ENCODE data around the gene MOAP1. TPM values are rescaled to one million over a fixed set of nuclear protein-coding genes. Genes with fewer than 3 reads are reported as not detected.

Gene MOAP1
- total RNA-seq, 1 experiment from 2014 or later, result 18.1 TPM

GRCh38 chr14:93206793-93207467, 22.2 kb upstream of the MOAP1 start, which contains the start of the genes GON7 and UBR7 (continued):
- TF ChIP-seq, protein P1, sequence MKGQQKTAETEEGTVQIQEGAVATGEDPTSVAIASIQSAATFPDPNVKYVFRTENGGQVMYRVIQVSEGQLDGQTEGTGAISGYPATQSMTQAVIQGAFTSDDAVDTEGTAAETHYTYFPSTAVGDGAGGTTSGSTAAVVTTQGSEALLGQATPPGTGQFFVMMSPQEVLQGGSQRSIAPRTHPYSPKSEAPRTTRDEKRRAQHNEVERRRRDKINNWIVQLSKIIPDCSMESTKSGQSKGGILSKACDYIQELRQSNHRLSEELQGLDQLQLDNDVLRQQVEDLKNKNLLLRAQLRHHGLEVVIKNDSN (CRISPR knock-in tag; IDR thresholded peaks at IDR 0.05), result no peak
- no peak for TF ChIP-seq KAT7 (CRISPR knock-in tag; IDR thresholded peaks at IDR 0.05; ENCODE audit: borderline replicate concordance)

- H3K27ac Mint-ChIP-seq, result no peak overlapping the region
- 0 out of 2 replicates have a peak, but pooled peaks cover 6% of the 10 kb centered on the region for H3K4me1 Mint-ChIP-seq
- ATAC-seq, result no peak
- TF ChIP-seq SMAD3 (CRISPR knock-in tag; IDR thresholded peaks at IDR 0.05; ENCODE audit: borderline replicate concordance), result no peak
- TF ChIP-seq IRF2 (CRISPR knock-in tag; IDR thresholded peaks at IDR 0.05; ENCODE audit: borderline replicate concordance, low read depth), result no peak
- TF ChIP-seq MYBL2 (CRISPR knock-in tag; IDR thresholded peaks at IDR 0.05), result no peak
- no peak for TF ChIP-seq SP1 (CRISPR knock-in tag; conservative IDR thresholded peaks at IDR 0.05)
- no peak for TF ChIP-seq CREM (CRISPR knock-in tag; IDR thresholded peaks at IDR 0.05)
- TF ChIP-seq, protein P2, sequence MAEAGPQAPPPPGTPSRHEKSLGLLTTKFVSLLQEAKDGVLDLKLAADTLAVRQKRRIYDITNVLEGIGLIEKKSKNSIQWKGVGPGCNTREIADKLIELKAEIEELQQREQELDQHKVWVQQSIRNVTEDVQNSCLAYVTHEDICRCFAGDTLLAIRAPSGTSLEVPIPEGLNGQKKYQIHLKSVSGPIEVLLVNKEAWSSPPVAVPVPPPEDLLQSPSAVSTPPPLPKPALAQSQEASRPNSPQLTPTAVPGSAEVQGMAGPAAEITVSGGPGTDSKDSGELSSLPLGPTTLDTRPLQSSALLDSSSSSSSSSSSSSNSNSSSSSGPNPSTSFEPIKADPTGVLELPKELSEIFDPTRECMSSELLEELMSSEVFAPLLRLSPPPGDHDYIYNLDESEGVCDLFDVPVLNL (CRISPR knock-in tag; IDR thresholded peaks at IDR 0.05; ENCODE audit: borderline replicate concordance, low read depth), result no peak
- no peak for TF ChIP-seq RELA (CRISPR knock-in tag; IDR thresholded peaks at IDR 0.05; ENCODE audit: borderline replicate concordance)
- DNase-seq (ENCODE audit: low spot score), result no peak
- no peaks in the 10 kb centered on the region for H3K9me3 Mint-ChIP-seq
- H3K36me3 Mint-ChIP-seq, result 0 out of 2 replicates have a peak, but pooled peaks cover 3% of the 10 kb centered on the region
- ChIA-PET CTCF (interaction anchor here (0.7 to 1.0 kb wide), 2 partner anchors 17 to 18 kb away, joined by 4 read pairs; partner anchors contain the start of gene MOAP1), POLR2A (interaction anchor here (0.8 kb wide), 1 partner anchor 10 kb away, joined by 3 read pairs; no protein-coding TSS in a partner anchor)
- no peak overlapping the region for H3K4me3 Mint-ChIP-seq
- H3K27me3 Mint-ChIP-seq (ENCODE audit: low read depth), result no peaks in the 10 kb centered on the region
Observed at GRCh38 chr14:93201155-93201704, 16.5 kb upstream of the MOAP1 start.

DNA sequence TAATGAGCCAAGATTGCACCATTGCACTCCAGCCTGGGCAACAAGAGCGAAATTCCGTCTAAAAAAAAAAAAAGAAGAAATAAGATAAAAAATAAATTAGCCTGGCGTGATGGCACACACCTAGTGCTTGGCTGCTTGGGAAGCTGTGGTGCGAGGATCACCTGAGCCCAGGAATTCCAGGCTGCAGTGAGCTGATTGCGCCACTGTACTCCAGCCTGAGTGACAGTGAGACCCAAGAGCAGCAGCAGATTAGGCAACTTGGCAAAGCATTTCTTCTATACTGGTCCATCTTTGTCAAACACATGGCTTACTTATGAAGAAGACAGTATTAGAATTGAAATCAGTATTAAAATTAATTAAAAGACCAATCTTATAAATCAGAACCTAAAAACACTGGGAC, 15.9 kb upstream of the MOAP1 start:
- Mint-ChIP-seq H3K9me3 (no peaks in the 10 kb centered on the region), H3K27ac (no peak overlapping the region), H3K4me3 (no peak overlapping the region), H3K4me1 (0 out of 2 replicates have a peak, but pooled peaks cover under 1% of the 10 kb centered on the region), H3K27me3 (ENCODE audit: low read depth) (no peaks in the 10 kb centered on the region), H3K36me3 (0 out of 2 replicates have a peak, but pooled peaks cover 3% of the 10 kb centered on the region)
- no peak for TF ChIP-seq MXD4 (CRISPR knock-in tag; IDR thresholded peaks at IDR 0.05; ENCODE audit: borderline replicate concordance)
- TF ChIP-seq E2F5 (CRISPR knock-in tag; IDR thresholded peaks at IDR 0.05), result no peak
- TF ChIP-seq, protein P3, sequence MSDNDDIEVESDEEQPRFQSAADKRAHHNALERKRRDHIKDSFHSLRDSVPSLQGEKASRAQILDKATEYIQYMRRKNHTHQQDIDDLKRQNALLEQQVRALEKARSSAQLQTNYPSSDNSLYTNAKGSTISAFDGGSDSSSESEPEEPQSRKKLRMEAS (CRISPR knock-in tag; IDR thresholded peaks at IDR 0.05), result no peak
- no peak for DNase-seq (ENCODE audit: low spot score)
- ChIA-PET POLR2A (interaction anchor here (0.7 to 0.8 kb wide), 2 partner anchors 9 to 108 kb away, joined by 3 read pairs; no protein-coding TSS in a partner anchor), CTCF (interaction anchor here (0.7 to 1.1 kb wide), 3 partner anchors 16 to 19 kb away, joined by 3 to 4 read pairs (median 4); partner anchors contain the start of gene MOAP1)
- ATAC-seq, result no peak; the same call in 1 of the 2 replicates

DNA sequence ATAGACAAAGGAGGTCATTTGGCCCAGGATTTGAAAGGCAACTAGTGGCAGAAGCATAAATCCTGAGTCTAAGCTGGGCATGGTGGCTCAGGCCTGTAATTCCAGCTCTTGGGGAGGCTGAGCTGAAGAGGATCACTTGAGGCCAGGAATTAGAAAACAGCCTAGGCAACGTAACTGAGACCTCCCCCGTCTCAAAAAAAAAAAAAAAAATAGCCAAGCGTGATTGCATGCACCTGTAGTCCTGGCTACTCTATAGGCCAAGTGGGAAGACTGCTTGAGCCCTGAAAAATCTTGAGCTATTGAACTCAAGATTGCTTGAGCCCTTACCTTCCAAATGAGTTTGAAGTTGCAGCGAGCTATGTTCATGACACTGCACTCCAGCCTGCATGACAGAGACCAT, 14.3 kb upstream of the MOAP1 start:
- no peaks in the 10 kb centered on the region for H3K36me3 Mint-ChIP-seq
- no peak for ATAC-seq
- H3K4me3 Mint-ChIP-seq, result no peak overlapping the region
- no peaks in the 10 kb centered on the region for H3K27me3 Mint-ChIP-seq (ENCODE audit: low read depth)
- H3K9me3 Mint-ChIP-seq, result no peaks in the 10 kb centered on the region
- no peaks in the 10 kb centered on the region for H3K4me1 Mint-ChIP-seq
- no peak overlapping the region for H3K27ac Mint-ChIP-seq
- ChIA-PET POLR2A (interaction anchor here (0.8 kb wide), 1 partner anchor 15 kb away, joined by 4 read pairs; no protein-coding TSS in a partner anchor), CTCF (interaction anchor here (0.7 to 2.8 kb wide), 2 partner anchors 8 to 153 kb away, joined by 3 to 14 read pairs; partner anchors contain the start of genes GON7 and UBR7)
- DNase-seq (ENCODE audit: low spot score), result no peak
- TF ChIP-seq PRRX2 (CRISPR knock-in tag; IDR thresholded peaks at IDR 0.05), result no peak
- no peak for TF ChIP-seq NR1H2 (CRISPR knock-in tag; IDR thresholded peaks at IDR 0.05)
- TF ChIP-seq, protein P4, sequence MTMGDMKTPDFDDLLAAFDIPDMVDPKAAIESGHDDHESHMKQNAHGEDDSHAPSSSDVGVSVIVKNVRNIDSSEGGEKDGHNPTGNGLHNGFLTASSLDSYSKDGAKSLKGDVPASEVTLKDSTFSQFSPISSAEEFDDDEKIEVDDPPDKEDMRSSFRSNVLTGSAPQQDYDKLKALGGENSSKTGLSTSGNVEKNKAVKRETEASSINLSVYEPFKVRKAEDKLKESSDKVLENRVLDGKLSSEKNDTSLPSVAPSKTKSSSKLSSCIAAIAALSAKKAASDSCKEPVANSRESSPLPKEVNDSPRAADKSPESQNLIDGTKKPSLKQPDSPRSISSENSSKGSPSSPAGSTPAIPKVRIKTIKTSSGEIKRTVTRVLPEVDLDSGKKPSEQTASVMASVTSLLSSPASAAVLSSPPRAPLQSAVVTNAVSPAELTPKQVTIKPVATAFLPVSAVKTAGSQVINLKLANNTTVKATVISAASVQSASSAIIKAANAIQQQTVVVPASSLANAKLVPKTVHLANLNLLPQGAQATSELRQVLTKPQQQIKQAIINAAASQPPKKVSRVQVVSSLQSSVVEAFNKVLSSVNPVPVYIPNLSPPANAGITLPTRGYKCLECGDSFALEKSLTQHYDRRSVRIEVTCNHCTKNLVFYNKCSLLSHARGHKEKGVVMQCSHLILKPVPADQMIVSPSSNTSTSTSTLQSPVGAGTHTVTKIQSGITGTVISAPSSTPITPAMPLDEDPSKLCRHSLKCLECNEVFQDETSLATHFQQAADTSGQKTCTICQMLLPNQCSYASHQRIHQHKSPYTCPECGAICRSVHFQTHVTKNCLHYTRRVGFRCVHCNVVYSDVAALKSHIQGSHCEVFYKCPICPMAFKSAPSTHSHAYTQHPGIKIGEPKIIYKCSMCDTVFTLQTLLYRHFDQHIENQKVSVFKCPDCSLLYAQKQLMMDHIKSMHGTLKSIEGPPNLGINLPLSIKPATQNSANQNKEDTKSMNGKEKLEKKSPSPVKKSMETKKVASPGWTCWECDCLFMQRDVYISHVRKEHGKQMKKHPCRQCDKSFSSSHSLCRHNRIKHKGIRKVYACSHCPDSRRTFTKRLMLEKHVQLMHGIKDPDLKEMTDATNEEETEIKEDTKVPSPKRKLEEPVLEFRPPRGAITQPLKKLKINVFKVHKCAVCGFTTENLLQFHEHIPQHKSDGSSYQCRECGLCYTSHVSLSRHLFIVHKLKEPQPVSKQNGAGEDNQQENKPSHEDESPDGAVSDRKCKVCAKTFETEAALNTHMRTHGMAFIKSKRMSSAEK (CRISPR knock-in tag; IDR thresholded peaks at IDR 0.05; ENCODE audit: borderline replicate concordance), result no peak
- TF ChIP-seq, protein P1 (CRISPR knock-in tag; IDR thresholded peaks at IDR 0.05), result no peak
- no peak for TF ChIP-seq GTF2I (CRISPR knock-in tag; conservative IDR thresholded peaks at IDR 0.05)
- no peak for TF ChIP-seq TP53 (CRISPR knock-in tag; IDR thresholded peaks at IDR 0.05)
- TF ChIP-seq E2F5 (CRISPR knock-in tag; IDR thresholded peaks at IDR 0.05), result no peak
